BE2C (cell line): ENCODE results near the gene ATXN10.

Experiments used
- DNase-seq: peaks from one replicate; pipeline ENCODE4 v3.0.0-alpha.2; 2020
- H3K27me3 ChIP-seq: fragments of 250-450 bp; sonication (Bioruptor Pico); 2 replicates; pipeline ENCODE4 v1.5.1; 2020; ENCODE audit warnings: mild to moderate bottlenecking
- H3K36me3 ChIP-seq: fragments of 250-450 bp; sonication (Bioruptor Pico); 2 replicates; pipeline ENCODE4 v1.5.1; 2020; ENCODE audit warnings: mild to moderate bottlenecking
- H3K4me1 ChIP-seq: fragments of 250-450 bp; sonication (Bioruptor Pico); 2 replicates; pipeline ENCODE4 v1.5.1; 2020
- H3K4me3 ChIP-seq: 2 replicates; pipeline ENCODE4 v1.5.1; 2011; ENCODE audit warnings: low read depth, low read length
- H3K9me3 ChIP-seq: fragments of 250-450 bp; sonication (Bioruptor Pico); 2 replicates; pipeline ENCODE4 v1.5.1; 2020
- TF ChIP-seq, protein P1 (sequence below): IDR thresholded peaks from 2 replicates; pipeline ENCODE4 v1.5.1; 2012; ENCODE audit warnings: mild to moderate bottlenecking, low read depth, low read length

Gene ATXN10

DNA sequence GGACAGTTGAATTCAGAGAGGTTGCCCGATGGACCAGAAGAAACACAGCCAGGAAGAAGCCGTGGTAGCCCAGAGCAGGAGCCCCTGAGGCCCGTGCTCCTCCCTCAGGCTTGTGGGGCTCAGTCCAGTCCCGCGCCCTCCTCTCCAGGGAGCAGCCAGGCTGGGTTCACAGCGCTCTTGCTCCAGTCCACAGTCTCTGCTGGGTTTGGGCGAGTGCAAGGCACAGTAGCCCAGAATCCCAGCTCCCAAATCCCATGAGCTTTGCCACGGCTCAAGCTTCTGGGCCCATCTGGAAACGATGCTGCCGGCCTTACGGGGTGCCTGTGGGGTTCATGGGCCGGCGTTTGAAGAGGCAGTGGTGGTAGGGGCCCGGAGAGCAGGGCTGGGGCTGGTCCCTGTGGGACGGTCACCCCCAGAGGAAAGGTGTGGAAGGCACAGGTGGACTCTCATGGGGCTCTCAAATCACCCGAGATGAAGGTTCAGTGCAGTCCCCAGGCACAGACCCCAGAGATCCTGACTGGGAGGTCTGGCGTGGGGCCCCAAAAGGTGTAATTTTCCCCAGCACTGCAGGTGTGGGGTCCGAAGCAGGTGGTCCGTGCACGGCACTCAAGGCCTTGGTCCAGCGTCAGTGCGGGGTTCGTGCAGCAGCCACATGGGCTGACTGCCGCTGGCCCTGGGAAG lies 30.6 kb upstream of the ATXN10 start:
- TF ChIP-seq, protein P1, sequence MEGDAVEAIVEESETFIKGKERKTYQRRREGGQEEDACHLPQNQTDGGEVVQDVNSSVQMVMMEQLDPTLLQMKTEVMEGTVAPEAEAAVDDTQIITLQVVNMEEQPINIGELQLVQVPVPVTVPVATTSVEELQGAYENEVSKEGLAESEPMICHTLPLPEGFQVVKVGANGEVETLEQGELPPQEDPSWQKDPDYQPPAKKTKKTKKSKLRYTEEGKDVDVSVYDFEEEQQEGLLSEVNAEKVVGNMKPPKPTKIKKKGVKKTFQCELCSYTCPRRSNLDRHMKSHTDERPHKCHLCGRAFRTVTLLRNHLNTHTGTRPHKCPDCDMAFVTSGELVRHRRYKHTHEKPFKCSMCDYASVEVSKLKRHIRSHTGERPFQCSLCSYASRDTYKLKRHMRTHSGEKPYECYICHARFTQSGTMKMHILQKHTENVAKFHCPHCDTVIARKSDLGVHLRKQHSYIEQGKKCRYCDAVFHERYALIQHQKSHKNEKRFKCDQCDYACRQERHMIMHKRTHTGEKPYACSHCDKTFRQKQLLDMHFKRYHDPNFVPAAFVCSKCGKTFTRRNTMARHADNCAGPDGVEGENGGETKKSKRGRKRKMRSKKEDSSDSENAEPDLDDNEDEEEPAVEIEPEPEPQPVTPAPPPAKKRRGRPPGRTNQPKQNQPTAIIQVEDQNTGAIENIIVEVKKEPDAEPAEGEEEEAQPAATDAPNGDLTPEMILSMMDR = no peak
- DNase-seq = no peak
- Histone ChIP-seq H3K9me3 (no peaks in the 10 kb centered on the region), H3K4me3 (no peak overlapping the region), H3K36me3 (no peaks in the 10 kb centered on the region), H3K4me1 (peaks cover 3% of the 10 kb centered on the region; the same call in 1 of the 2 replicates), H3K27me3 (no peaks in the 10 kb centered on the region)

DNA sequence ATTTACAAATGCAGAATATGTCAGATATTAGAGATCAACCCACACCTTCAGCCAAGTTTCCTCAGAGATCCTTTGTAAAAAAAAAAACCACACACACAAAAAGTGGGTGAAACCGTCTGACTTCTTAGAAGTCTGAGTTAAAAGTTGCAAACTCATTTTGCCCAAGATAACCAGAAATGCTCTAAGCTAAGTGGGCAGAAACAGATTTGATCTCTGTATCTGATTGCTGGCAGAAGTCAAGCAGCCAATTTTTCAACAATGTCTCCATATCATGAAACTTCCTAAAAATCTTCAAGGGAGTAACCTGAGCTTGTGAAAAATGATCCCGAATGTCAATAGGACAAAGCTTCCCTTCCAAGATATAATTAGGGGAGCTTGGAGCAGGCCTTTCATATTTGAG lies 28.6 kb upstream of the ATXN10 start:
- Histone ChIP-seq H3K27me3 (no peaks in the 10 kb centered on the region), H3K4me3 (no peak overlapping the region), H3K4me1 (peaks cover 3% of the 10 kb centered on the region; the same call in 1 of the 2 replicates), H3K36me3 (no peaks in the 10 kb centered on the region), H3K9me3 (no peaks in the 10 kb centered on the region)
- TF ChIP-seq, protein P1 = no peak
- no peak for DNase-seq

DNA sequence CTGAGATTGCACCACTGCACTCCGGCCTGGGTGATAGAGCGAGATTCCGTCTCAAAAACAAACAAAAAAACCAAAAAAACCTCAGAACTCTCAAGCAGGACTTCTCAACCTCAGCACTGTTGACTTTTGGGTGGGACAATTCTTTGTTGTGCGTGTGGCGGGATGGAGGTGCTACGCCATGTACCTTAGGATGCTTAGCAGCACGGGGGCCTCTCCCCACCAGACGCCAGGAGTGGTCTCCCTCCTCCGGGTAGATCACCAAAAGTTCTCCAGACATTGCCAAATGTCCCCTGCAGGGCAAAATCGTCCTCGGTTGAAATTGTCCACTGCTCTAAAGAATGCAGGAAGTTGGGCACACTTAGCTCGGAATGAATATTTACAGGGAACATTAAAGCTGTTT lies 26.9 kb upstream of the ATXN10 start:
- no peaks in the 10 kb centered on the region for H3K27me3 ChIP-seq
- no peak overlapping the region for H3K4me3 ChIP-seq
- no peaks in the 10 kb centered on the region for H3K9me3 ChIP-seq
- no peak for DNase-seq
- TF ChIP-seq, protein P1 = no peak
- H3K36me3 ChIP-seq = no peaks in the 10 kb centered on the region
- peaks cover 3% of the 10 kb centered on the region; the same call in 1 of the 2 replicates for H3K4me1 ChIP-seq

DNA sequence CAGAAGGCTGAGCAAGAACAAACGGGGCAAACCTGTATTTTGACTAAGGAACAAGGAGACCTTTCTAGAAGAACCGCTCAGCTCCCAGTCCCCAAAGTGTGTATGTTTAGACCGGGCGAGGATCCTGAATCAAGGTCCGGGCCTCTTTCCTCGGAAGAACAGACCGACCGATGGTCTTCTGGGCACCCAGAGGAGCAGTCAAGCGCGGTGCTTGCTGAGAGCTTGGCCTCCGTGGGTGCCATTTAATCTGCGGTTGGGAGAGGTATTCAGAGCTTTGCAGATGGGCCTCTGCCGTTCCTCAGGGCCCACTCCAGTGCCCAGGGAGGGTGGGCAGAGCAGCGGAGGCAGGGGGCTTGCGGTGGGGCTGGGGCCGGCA lies 26.5 kb upstream of the ATXN10 start:
- Histone ChIP-seq H3K9me3 (no peaks in the 10 kb centered on the region), H3K4me1 (peaks cover 3% of the 10 kb centered on the region; the same call in 1 of the 2 replicates), H3K4me3 (peak overlapping the region; percentile 55), H3K27me3 (no peaks in the 10 kb centered on the region), H3K36me3 (no peaks in the 10 kb centered on the region)
- TF ChIP-seq, protein P1 = no peak
- DNase-seq = no peak

DNA sequence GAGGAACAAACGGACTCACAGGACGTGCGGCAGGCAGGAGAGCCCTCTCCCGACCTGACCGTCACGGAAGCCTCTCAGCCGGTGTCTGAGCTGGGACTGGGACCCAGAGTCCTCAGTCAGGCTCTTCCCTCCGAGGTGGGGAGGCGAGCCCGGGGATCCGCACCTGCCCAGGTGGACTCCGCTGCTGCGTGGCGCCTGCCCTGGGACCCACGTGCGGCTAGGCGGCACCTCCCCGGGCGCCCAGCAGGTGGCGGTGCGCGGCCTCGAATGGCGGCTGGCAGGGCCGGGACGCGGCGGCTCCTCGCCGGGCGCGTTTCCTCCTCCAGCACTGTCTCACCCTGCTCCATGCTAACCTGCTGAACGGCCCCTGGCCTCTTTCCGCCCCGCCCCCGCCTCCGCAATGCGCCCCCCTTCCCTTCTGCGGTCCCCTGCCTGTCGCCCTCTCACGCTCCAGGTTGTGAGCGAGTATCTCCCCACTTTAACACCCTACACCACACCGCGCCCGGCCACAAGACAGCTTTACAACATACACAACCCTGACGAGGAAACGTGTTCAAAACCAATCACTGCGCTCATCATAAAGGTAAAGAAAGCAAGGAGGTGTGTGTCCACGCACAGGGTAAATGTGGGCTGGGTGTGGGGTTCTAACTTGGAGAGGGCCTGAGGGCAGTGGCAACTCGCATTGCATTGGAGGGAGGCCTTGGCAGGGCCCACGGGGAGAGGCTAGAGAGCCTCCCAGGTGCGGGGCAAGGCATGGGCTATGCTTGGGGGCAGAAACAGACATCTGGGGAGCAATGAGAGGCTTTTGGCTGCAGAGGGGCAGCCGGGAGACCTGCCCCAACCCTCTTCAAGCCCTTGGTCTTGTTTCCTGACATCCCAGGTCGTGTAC lies 25.9 kb upstream of the ATXN10 start:
- H3K9me3 ChIP-seq = no peaks in the 10 kb centered on the region
- H3K36me3 ChIP-seq = no peaks in the 10 kb centered on the region
- H3K27me3 ChIP-seq = no peaks in the 10 kb centered on the region
- H3K4me3 ChIP-seq = peak overlapping the region; percentile 55
- peaks cover 3% of the 10 kb centered on the region; the same call in 1 of the 2 replicates for H3K4me1 ChIP-seq
- TF ChIP-seq, protein P1 = peak; percentile 63
- peak; percentile 82 for DNase-seq
